NOMO-1 treated with dmso at 0.1 percent for 144 hours (cell line): ENCODE measurements around the gene ADCY4.
"Not testable (repeated sequence)": the region's sequence is repeated elsewhere in the genome, so short reads cannot be mapped to it uniquely, and the experiment has no call there.

Experiments used
- DNase-seq: peaks from one replicate; lab custom pipeline; 2025; ENCODE audit not compliant: unreplicated experiment; lab: John Stamatoyannopoulos, UW

ADCY4 gene

GRCh38 chr14:24334431-24335291 is at the start of gene ADCY4:
TSS of gene ADCY4 (minus strand) at chr14:24335071. CDS start at chr14:24334652, 419 bp downstream.
- DNase-seq: no peak

GRCh38 chr14:24384169-24384568 is 49.3 kb upstream of the ADCY4 start:
- no peak for DNase-seq

- no peak for DNase-seq
Measured at GRCh38 chr14:24382064-24382371, 47.1 kb upstream of the ADCY4 start.

GRCh38 chr14:24381363-24382063 is 46.6 kb upstream of the ADCY4 start:
- DNase-seq: no peak

GRCh38 chr14:24379907-24380730 is 45.2 kb upstream of the ADCY4 start:
- DNase-seq: no peak

GRCh38 chr14:24378981-24379906 is 44.4 kb upstream of the ADCY4 start:
- DNase-seq: no peak

GRCh38 chr14:24378327-24378726 is 43.5 kb upstream of the ADCY4 start:
- DNase-seq: no peak

- no peak for DNase-seq
Measured at GRCh38 chr14:24377657-24378056, 42.8 kb upstream of the ADCY4 start.

GRCh38 chr14:24377126-24377525 is 42.3 kb upstream of the ADCY4 start:
- DNase-seq: no peak

GRCh38 chr14:24376448-24377070 is 41.7 kb upstream of the ADCY4 start:
- no peak for DNase-seq

GRCh38 chr14:24372701-24373416 is 38.0 kb upstream of the ADCY4 start:
- no peak for DNase-seq

GRCh38 chr14:24371605-24372004 is 36.7 kb upstream of the ADCY4 start:
- not testable (repeated sequence) for DNase-seq

GRCh38 chr14:24370748-24371147 is 35.9 kb upstream of the ADCY4 start:
- DNase-seq: no peak

- no peak for DNase-seq
Measured at GRCh38 chr14:24369907-24370687, 35.2 kb upstream of the ADCY4 start.

- no peak for DNase-seq
Measured at GRCh38 chr14:24369463-24369862, 34.6 kb upstream of the ADCY4 start.

- DNase-seq: no peak
Measured at GRCh38 chr14:24368562-24369252, 33.8 kb upstream of the ADCY4 start.

- DNase-seq: no peak
Measured at GRCh38 chr14:24368212-24368561, 33.3 kb upstream of the ADCY4 start.

- DNase-seq: no peak
Measured at GRCh38 chr14:24367514-24368211, 32.8 kb upstream of the ADCY4 start, which contains the start of gene NFATC4. TSS of gene NFATC4 (plus strand) at chr14:24368184. CDS start at chr14:24368341, 157 bp downstream.
